Activated naive CD8-positive, alpha-beta T cell (primary cell): Measurements from ENCODE around the gene TMEM121.

Experiments
- H3K27ac Mint-ChIP-seq: one replicate; pipeline ENCODE4 v1.8.0; 2021; ENCODE audit warnings: mixed read lengths
- H3K27me3 Mint-ChIP-seq: one replicate; pipeline ENCODE4 v1.8.0; 2021; ENCODE audit warnings: mixed read lengths
- H3K36me3 Mint-ChIP-seq: one replicate; pipeline ENCODE4 v1.8.0; 2021; ENCODE audit warnings: mixed read lengths
- H3K4me1 Mint-ChIP-seq: one replicate; pipeline ENCODE4 v1.8.0; 2021; ENCODE audit warnings: low read depth, mixed read lengths
- H3K4me3 Mint-ChIP-seq: one replicate; pipeline ENCODE4 v1.8.0; 2021; ENCODE audit warnings: mild to moderate bottlenecking, mixed read lengths
- H3K9me3 Mint-ChIP-seq: one replicate; pipeline ENCODE4 v1.8.0; 2021; ENCODE audit warnings: low read depth, mixed read lengths

The TMEM121 gene

GRCh38 chr14:105527826-105528585, 1.6 kb downstream of the TMEM121 start:
- H3K4me1 Mint-ChIP-seq, result peaks cover 5% of the 10 kb centered on the region
- H3K4me3 Mint-ChIP-seq, result peak overlapping the region; percentile 80
- peaks cover 3% of the 10 kb centered on the region for H3K27me3 Mint-ChIP-seq
- no peaks in the 10 kb centered on the region for H3K9me3 Mint-ChIP-seq
- peak overlapping the region; percentile 58 for H3K27ac Mint-ChIP-seq
- H3K36me3 Mint-ChIP-seq, result no peaks in the 10 kb centered on the region

- no peaks in the 10 kb centered on the region for H3K9me3 Mint-ChIP-seq
- peak overlapping the region; percentile 93 for H3K27ac Mint-ChIP-seq
- H3K4me3 Mint-ChIP-seq, result peak overlapping the region; percentile 87
- no peaks in the 10 kb centered on the region for H3K36me3 Mint-ChIP-seq
- H3K4me1 Mint-ChIP-seq, result peaks cover 5% of the 10 kb centered on the region
- H3K27me3 Mint-ChIP-seq, result peaks cover 3% of the 10 kb centered on the region
Measured at GRCh38 chr14:105528586-105529318, 2.4 kb downstream of the TMEM121 start.

- Mint-ChIP-seq H3K9me3 (no peaks in the 10 kb centered on the region), H3K36me3 (no peaks in the 10 kb centered on the region), H3K4me1 (peaks cover 5% of the 10 kb centered on the region), H3K4me3 (peak overlapping the region; percentile 87), H3K27me3 (peaks cover 3% of the 10 kb centered on the region), H3K27ac (peak overlapping the region; percentile 93)
Measured at GRCh38 chr14:105529319-105529568, 2.9 kb downstream of the TMEM121 start.

GRCh38 chr14:105529569-105530284, 3.3 kb downstream of the TMEM121 start:
- Mint-ChIP-seq H3K27ac (peak overlapping the region; percentile 93), H3K9me3 (no peaks in the 10 kb centered on the region), H3K27me3 (no peaks in the 10 kb centered on the region), H3K4me3 (peak overlapping the region; percentile 87), H3K36me3 (no peaks in the 10 kb centered on the region), H3K4me1 (peaks cover 5% of the 10 kb centered on the region)

- Mint-ChIP-seq H3K4me1 (peaks cover 5% of the 10 kb centered on the region), H3K4me3 (peak overlapping the region; percentile 79), H3K9me3 (no peaks in the 10 kb centered on the region), H3K27ac (peak overlapping the region; percentile 58), H3K27me3 (no peaks in the 10 kb centered on the region), H3K36me3 (no peaks in the 10 kb centered on the region)
Measured at GRCh38 chr14:105530285-105531087, 4.1 kb downstream of the TMEM121 start.

GRCh38 chr14:105531088-105531893, 4.9 kb downstream of the TMEM121 start:
- no peaks in the 10 kb centered on the region for H3K36me3 Mint-ChIP-seq
- peaks cover 5% of the 10 kb centered on the region for H3K4me1 Mint-ChIP-seq
- no peak overlapping the region for H3K27ac Mint-ChIP-seq
- H3K27me3 Mint-ChIP-seq, result no peaks in the 10 kb centered on the region
- H3K4me3 Mint-ChIP-seq, result peak overlapping the region; percentile 79
- no peaks in the 10 kb centered on the region for H3K9me3 Mint-ChIP-seq

- Mint-ChIP-seq H3K36me3 (no peaks in the 10 kb centered on the region), H3K4me3 (peak overlapping the region; percentile 5), H3K9me3 (no peaks in the 10 kb centered on the region), H3K27me3 (no peaks in the 10 kb centered on the region), H3K27ac (peak overlapping the region; percentile 34), H3K4me1 (peaks cover 4% of the 10 kb centered on the region)
Measured at GRCh38 chr14:105531894-105532623, 5.7 kb downstream of the TMEM121 start.

- Mint-ChIP-seq H3K27me3 (peaks cover 2% of the 10 kb centered on the region), H3K4me1 (peaks cover 1% of the 10 kb centered on the region), H3K27ac (no peak overlapping the region), H3K9me3 (no peaks in the 10 kb centered on the region), H3K4me3 (no peak overlapping the region), H3K36me3 (no peaks in the 10 kb centered on the region)
Measured at GRCh38 chr14:105532735-105533141, 6.4 kb downstream of the TMEM121 start.

- Mint-ChIP-seq H3K27ac (no peak overlapping the region), H3K36me3 (no peaks in the 10 kb centered on the region), H3K4me1 (peaks cover 2% of the 10 kb centered on the region), H3K4me3 (no peak overlapping the region), H3K9me3 (no peaks in the 10 kb centered on the region), H3K27me3 (peaks cover 2% of the 10 kb centered on the region)
Measured at GRCh38 chr14:105533391-105533790, 7.0 kb downstream of the TMEM121 start.

- no peaks in the 10 kb centered on the region for H3K9me3 Mint-ChIP-seq
Measured at GRCh38 chr14:105533811-105534498, 7.6 kb downstream of the TMEM121 start.

GRCh38 chr14:105534586-105534985, 8.2 kb downstream of the TMEM121 start:
- H3K4me1 Mint-ChIP-seq, result peaks cover 4% of the 10 kb centered on the region
- no peak overlapping the region for H3K27ac Mint-ChIP-seq
- no peaks in the 10 kb centered on the region for H3K9me3 Mint-ChIP-seq
- no peaks in the 10 kb centered on the region for H3K36me3 Mint-ChIP-seq
- peaks cover 2% of the 10 kb centered on the region for H3K27me3 Mint-ChIP-seq
- no peak overlapping the region for H3K4me3 Mint-ChIP-seq

More at GRCh38 chr14:105533811-105534498, 7.6 kb downstream of the TMEM121 start:
- peaks cover 2% of the 10 kb centered on the region for H3K27me3 Mint-ChIP-seq
- H3K4me1 Mint-ChIP-seq, result peaks cover 4% of the 10 kb centered on the region
- no peaks in the 10 kb centered on the region for H3K36me3 Mint-ChIP-seq
- H3K4me3 Mint-ChIP-seq, result no peak overlapping the region
- no peak overlapping the region for H3K27ac Mint-ChIP-seq

GRCh38 chr14:105536051-105536450, 9.7 kb downstream of the TMEM121 start:
- Mint-ChIP-seq H3K4me3 (no peak overlapping the region), H3K9me3 (no peaks in the 10 kb centered on the region), H3K36me3 (no peaks in the 10 kb centered on the region), H3K27ac (no peak overlapping the region), H3K4me1 (peaks cover 4% of the 10 kb centered on the region), H3K27me3 (peaks cover 2% of the 10 kb centered on the region)
